Breast epithelium (tissue), 4 donors: ENCODE measurements around the gene ZNF765. TPM values are rescaled to one million over a fixed set of nuclear protein-coding genes. Genes with fewer than 3 reads are reported as not detected.

ENCODE experiments used
- DNase-seq, 2 donors: peaks; one replicate each; pipeline ENCODE4 v3.0.0-alpha.2; 2019; ENCODE audit warnings: low spot score in 2 of 2
- H3K27ac ChIP-seq, 2 donors: fragments of 200-600 bp; sonication (generic) in 1 of 2; one replicate each; pipeline ENCODE4 v1.5.1; 2016 to 2019; ENCODE audit warnings: mild to moderate bottlenecking in 1 of 2
- H3K27me3 ChIP-seq, 2 donors: fragments of 200-600 bp; sonication (generic) in 1 of 2; one replicate each; pipeline versions ENCODE4 v1.5.1 to v1.6.0; 2017 to 2019; ENCODE audit warnings: control low read depth in 1 of 2, mild to moderate bottlenecking in 1 of 2
- H3K36me3 ChIP-seq: fragments of 200-600 bp; one replicate; pipeline ENCODE4 v1.5.1; 2019
- H3K4me1 ChIP-seq, 2 donors: fragments of 200-600 bp; sonication (generic); one replicate each; pipeline ENCODE4 v1.5.1; 2016 to 2019; ENCODE audit warnings: control low read depth in 1 of 2
- H3K4me3 ChIP-seq, 3 donors: fragments of 200-600 bp; sonication (generic); 1 replicate in 2 of 3; 2 replicates in 1 of 3; pipeline ENCODE4 v1.5.1; 2016 to 2019; ENCODE audit warnings: mild to moderate bottlenecking in 3 of 3, moderate library complexity in 2 of 3
- H3K9me3 ChIP-seq, 2 donors: fragments of 200-600 bp; sonication (generic) in 1 of 2; one replicate each; pipeline ENCODE4 v1.5.1; 2016 to 2019; ENCODE audit warnings: control low read depth in 1 of 2
- POLR2A ChIP-seq: fragments of 450-650 bp; IDR thresholded peaks from one replicate; pipeline ENCODE4 v1.6.1; 2016; ENCODE audit warnings: antibody characterized with exemption, mild to moderate bottlenecking, moderate library complexity
- POLR2AphosphoS5 ChIP-seq, 3 donors: sonication (generic); formaldehyde crosslinking; IDR thresholded peaks; one replicate each; pipeline ENCODE4 v1.6.1; 2017; ENCODE audit warnings: antibody characterized with exemption in 3 of 3
- intact Hi-C: fragments of 100-400 bp; cut with DNase I; formaldehyde crosslinking; loops from one replicate; pipeline ENCODE4 v1.15.1; 2023; ENCODE audit warnings: low total_unique reads
- total RNA-seq, 3 donors: library from RNA; depleted of rRNA; stranded (reverse); fragments of >200 nt; gene quantifications; one replicate each; pipeline ENCODE4 v1.1.0, GENCODE V29; 2016
- TF ChIP-seq, protein P1 (sequence below), 3 donors: fragments of 450-650 bp; IDR thresholded peaks; one replicate each; pipeline ENCODE4 v1.5.1; 2016 to 2017; ENCODE audit warnings: antibody characterized with exemption in 3 of 3, mild to moderate bottlenecking in 3 of 3, moderate library complexity in 3 of 3

ZNF765 gene
- total RNA-seq, 3 donors from 2014 or later: 9.3 to 18.4 (median 12.1) TPM

DNA sequence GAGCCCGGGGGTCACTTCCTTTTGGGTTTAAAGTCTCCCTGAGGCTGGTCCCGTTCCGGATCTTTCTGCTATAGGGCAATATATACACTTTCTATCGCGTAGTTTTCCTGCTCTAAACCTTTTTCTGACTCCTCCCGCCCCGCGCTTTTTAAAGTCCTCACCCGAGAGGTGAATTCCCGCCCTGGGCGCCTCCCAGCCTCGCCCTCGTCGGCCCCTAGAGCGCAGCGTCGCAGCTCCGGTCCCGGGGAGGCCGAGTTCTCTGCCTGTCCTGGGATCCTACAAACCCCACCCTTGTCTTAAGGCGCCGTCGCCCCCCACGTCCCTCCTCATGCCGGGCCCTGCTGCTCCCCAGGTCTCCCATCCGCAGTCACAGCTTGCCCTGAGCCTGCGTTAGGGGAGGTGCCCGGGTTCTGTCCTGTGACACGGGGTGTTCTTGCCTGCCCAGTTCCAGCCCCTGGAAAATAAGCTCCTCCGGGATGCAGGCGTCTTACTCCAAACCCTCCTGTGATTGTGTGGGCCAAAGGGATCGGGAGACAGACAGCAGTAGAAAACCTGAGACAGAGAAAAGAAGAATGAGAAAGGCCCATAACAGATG lies 29.0 kb upstream of the ZNF765 start:
- Histone ChIP-seq H3K4me1 (no peaks in the 10 kb centered on the region), H3K4me3 (peak overlapping the region; percentile 63 to 75 (median 75)), H3K27ac (peak overlapping the region; percentile 69 to 72), H3K27me3 (no peaks in the 10 kb centered on the region), H3K36me3 (no peaks in the 10 kb centered on the region), H3K9me3 (no peaks in the 10 kb centered on the region)
- intact Hi-C loops: no loop called here
- no peak for DNase-seq
- TF ChIP-seq, protein P1, sequence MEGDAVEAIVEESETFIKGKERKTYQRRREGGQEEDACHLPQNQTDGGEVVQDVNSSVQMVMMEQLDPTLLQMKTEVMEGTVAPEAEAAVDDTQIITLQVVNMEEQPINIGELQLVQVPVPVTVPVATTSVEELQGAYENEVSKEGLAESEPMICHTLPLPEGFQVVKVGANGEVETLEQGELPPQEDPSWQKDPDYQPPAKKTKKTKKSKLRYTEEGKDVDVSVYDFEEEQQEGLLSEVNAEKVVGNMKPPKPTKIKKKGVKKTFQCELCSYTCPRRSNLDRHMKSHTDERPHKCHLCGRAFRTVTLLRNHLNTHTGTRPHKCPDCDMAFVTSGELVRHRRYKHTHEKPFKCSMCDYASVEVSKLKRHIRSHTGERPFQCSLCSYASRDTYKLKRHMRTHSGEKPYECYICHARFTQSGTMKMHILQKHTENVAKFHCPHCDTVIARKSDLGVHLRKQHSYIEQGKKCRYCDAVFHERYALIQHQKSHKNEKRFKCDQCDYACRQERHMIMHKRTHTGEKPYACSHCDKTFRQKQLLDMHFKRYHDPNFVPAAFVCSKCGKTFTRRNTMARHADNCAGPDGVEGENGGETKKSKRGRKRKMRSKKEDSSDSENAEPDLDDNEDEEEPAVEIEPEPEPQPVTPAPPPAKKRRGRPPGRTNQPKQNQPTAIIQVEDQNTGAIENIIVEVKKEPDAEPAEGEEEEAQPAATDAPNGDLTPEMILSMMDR (IDR thresholded peaks at IDR 0.05): no peak
- no peak for TF ChIP-seq POLR2A
- no peak for TF ChIP-seq POLR2AphosphoS5 (IDR thresholded peaks at IDR 0.05)

DNA sequence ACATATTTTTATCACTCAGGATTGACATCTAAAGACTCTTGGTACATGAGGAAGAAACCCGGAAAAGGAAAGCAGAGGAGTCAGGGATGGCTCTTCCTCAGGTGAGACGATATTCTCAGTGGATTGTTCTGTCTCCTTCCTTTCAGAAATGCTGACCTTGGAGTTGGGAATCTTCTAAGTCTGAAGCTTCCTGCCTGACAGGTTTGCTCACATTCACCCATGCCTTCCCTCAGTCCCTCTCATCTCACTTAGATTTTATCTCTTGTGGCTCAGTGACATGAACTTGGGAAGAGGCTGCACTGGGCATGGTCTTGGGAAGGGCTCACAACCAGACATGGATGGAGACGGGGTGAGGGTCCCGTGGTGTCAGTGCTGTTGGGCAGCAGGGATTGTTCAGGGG lies 22.8 kb upstream of the ZNF765 start:
- H3K36me3 ChIP-seq: no peaks in the 10 kb centered on the region
- intact Hi-C loops: no loop called here
- no peak overlapping the region for H3K27ac ChIP-seq
- H3K9me3 ChIP-seq: no peaks in the 10 kb centered on the region
- no peak for TF ChIP-seq POLR2A
- H3K27me3 ChIP-seq: no peaks in the 10 kb centered on the region
- H3K4me3 ChIP-seq: no peak overlapping the region
- no peaks in the 10 kb centered on the region for H3K4me1 ChIP-seq
- no peak for DNase-seq

DNA sequence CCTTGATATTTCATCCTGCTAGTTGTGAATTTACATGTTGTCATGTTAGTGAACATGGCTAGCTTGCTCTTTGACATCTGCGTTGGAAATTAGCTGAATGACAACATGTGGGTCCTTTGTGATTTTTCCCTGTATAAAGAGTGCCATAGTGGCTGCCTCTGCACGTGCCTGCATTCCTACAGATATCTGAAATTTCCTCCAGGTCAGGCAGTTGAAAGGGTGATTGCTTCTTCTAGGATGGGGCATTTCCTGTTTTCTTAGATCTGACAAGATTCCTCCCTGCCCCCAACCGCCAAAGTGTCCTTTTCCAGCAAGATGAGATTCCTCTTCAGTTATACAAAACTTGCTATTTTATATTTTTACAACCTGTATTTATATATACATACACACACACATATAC lies 20.7 kb upstream of the ZNF765 start:
- Histone ChIP-seq H3K4me3 (no peak overlapping the region), H3K9me3 (peaks cover 0 to 4% of the 10 kb centered on the region in 2 donors), H3K4me1 (no peaks in the 10 kb centered on the region), H3K27ac (no peak overlapping the region), H3K27me3 (no peaks in the 10 kb centered on the region), H3K36me3 (no peaks in the 10 kb centered on the region)
- intact Hi-C loops: no loop called here
- DNase-seq: no peak
- no peak for TF ChIP-seq POLR2A
- TF ChIP-seq, protein P1 (IDR thresholded peaks at IDR 0.05): no peak
- TF ChIP-seq POLR2AphosphoS5 (IDR thresholded peaks at IDR 0.05): no peak

DNA sequence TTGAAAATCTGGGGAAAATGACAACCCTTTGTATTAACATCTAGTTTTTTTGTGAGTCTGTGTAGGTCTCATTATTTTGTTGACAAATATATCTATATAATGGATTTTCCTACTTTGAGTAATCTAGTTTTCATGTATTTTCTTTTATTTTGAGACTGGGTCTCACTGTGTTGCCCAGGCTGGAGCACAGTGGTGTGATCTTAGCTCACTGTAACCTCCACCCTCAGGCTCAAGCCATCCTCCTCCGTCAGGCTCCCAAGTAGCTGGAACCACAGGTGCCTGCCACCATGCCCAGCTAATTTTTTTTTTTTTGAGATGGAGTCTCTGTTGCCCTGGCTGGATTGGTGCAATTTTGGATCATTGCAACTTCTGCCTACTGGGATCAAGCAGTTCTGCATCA lies 20.2 kb upstream of the ZNF765 start:
- peaks cover 0 to 9% of the 10 kb centered on the region in 2 donors for H3K9me3 ChIP-seq
- H3K27me3 ChIP-seq: no peaks in the 10 kb centered on the region
- H3K27ac ChIP-seq: no peak overlapping the region
- TF ChIP-seq, protein P1 (IDR thresholded peaks at IDR 0.05): no peak
- TF ChIP-seq POLR2A: no peak
- no peak for TF ChIP-seq POLR2AphosphoS5 (IDR thresholded peaks at IDR 0.05)
- H3K4me3 ChIP-seq: no peak overlapping the region
- H3K36me3 ChIP-seq: no peaks in the 10 kb centered on the region
- no peak for DNase-seq
- intact Hi-C loops: no loop called here
- H3K4me1 ChIP-seq: no peaks in the 10 kb centered on the region

DNA sequence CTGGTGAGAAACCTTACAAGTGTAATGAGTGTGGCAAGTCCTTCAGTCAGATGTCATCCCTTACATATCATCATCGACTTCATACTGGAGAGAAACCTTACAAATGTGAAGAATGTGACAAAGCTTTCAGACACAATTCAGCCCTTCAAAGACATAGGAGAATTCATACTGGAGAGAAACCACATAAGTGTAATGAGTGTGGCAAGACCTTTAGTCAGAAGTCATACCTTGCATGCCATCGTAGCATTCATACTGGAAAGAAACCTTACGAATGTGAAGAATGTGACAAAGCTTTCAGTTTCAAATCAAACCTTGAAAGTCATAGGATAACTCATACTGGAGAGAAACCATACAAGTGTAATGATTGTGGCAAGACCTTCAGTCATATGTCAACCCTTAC lies 13.6 kb upstream of the ZNF765 start:
- Histone ChIP-seq H3K4me1 (no peaks in the 10 kb centered on the region), H3K36me3 (no peaks in the 10 kb centered on the region), H3K27me3 (no peaks in the 10 kb centered on the region), H3K4me3 (no peak overlapping the region), H3K27ac (no peak overlapping the region), H3K9me3 (peaks cover 0 to 50% of the 10 kb centered on the region in 2 donors)
- no peak for DNase-seq
- intact Hi-C loops: no loop called here
- TF ChIP-seq, protein P1 (IDR thresholded peaks at IDR 0.05): no peak
- TF ChIP-seq POLR2AphosphoS5 (IDR thresholded peaks at IDR 0.05) (no peak), POLR2A (no peak)
